HG03039 (cell line): ENCODE results near the gene GFM1.

Experiments used
- ATAC-seq: cut with Tn5 transposase; IDR thresholded peaks from one replicate; pipeline ENCODE4 v1.9.1; 2021; ENCODE audit warnings: mild to moderate bottlenecking, moderate library complexity; ENCODE audit not compliant: unreplicated experiment

GFM1 gene

GRCh38 chr3:158644345-158644908 lies at the start of gene GFM1:
Gene GFM1, plus strand, starts transcription at chr3:158644527. Its CDS starts 108 bp downstream, at chr3:158644635.
- peak; percentile 99 for ATAC-seq

GRCh38 chr3:158600787-158601186 lies 43.5 kb upstream of the GFM1 start:
- no peak for ATAC-seq

GRCh38 chr3:158602227-158602626 lies 42.1 kb upstream of the GFM1 start:
- no peak for ATAC-seq

- no peak for ATAC-seq
Observed at GRCh38 chr3:158617982-158618875, 26.1 kb upstream of the GFM1 start.

GRCh38 chr3:158625881-158626280 lies 18.4 kb upstream of the GFM1 start:
- ATAC-seq: no peak

GRCh38 chr3:158631981-158632380 lies 12.3 kb upstream of the GFM1 start:
- ATAC-seq: no peak

GRCh38 chr3:158640646-158641045 lies 3.7 kb upstream of the GFM1 start:
- no peak for ATAC-seq

- no peak for ATAC-seq
Observed at GRCh38 chr3:158642005-158642404, 2.3 kb upstream of the GFM1 start.

- ATAC-seq: no peak
Observed at GRCh38 chr3:158642474-158643210, 1.7 kb upstream of the GFM1 start.

- no peak for ATAC-seq
Observed at GRCh38 chr3:158649791-158650190, 5.5 kb downstream of the GFM1 start.

GRCh38 chr3:158651192-158651591 lies 6.9 kb downstream of the GFM1 start:
- ATAC-seq: no peak

- ATAC-seq: no peak
Observed at GRCh38 chr3:158652463-158652862, 8.1 kb downstream of the GFM1 start.

- no peak for ATAC-seq
Observed at GRCh38 chr3:158658889-158659288, 14.6 kb downstream of the GFM1 start.

- peak; percentile 80 for ATAC-seq
Observed at GRCh38 chr3:158659454-158660237, 15.3 kb downstream of the GFM1 start.

- no peak for ATAC-seq
Observed at GRCh38 chr3:158660711-158661110, 16.4 kb downstream of the GFM1 start.

GRCh38 chr3:158663246-158663645 lies 18.9 kb downstream of the GFM1 start:
- ATAC-seq: no peak

GRCh38 chr3:158663832-158664231 lies 19.5 kb downstream of the GFM1 start:
- no peak for ATAC-seq

GRCh38 chr3:158666416-158666815 lies 22.1 kb downstream of the GFM1 start:
- ATAC-seq: no peak

- ATAC-seq: no peak
Observed at GRCh38 chr3:158668506-158668905, 24.2 kb downstream of the GFM1 start.

- no peak for ATAC-seq
Observed at GRCh38 chr3:158671821-158672214, 27.5 kb downstream of the GFM1 start.
